Measurements from ENCODE around the gene MYO19. TPM values are rescaled to one million over a fixed set of nuclear protein-coding genes. Genes with fewer than 3 reads are reported as not detected.
A peak's percentile ranks its signal among the peaks of the same experiment; 100 is the strongest.

The MYO19 gene
- 10 to 100 TPM; 37.0 to 67.6 (median 67.1) TPM for polyA plus RNA-seq (ENCODE audit: insufficient read length in 3 of 3)
- long read RNA-seq, donor 1, full-length matches to known transcripts = 5 of 5 reads
- long read RNA-seq, donor 1, partial matches to known transcripts = 0 of 5 reads
- long read RNA-seq, donor 1, other reads (novel, unspliced or antisense) = 0 of 5 reads
- long read RNA-seq, donor 2, full-length matches to known transcripts = 2 of 410 reads
- long read RNA-seq, donor 2, partial matches to known transcripts = 267 of 410 reads
- long read RNA-seq, donor 2, other reads (novel, unspliced or antisense) = 141 of 410 reads
- long read RNA-seq, donor 3, full-length matches to known transcripts = 5 of 5 reads
- long read RNA-seq, donor 3, partial matches to known transcripts = 0 of 5 reads
- long read RNA-seq, donor 3, other reads (novel, unspliced or antisense) = 0 of 5 reads
- long read RNA-seq, donor 4, partial matches to known transcripts = 5 of 8 reads
- long read RNA-seq, donor 4, other reads (novel, unspliced or antisense) = 0 of 8 reads
- long read RNA-seq, donor 5, partial matches to known transcripts = 0 of 5 reads
- long read RNA-seq, donor 5, other reads (novel, unspliced or antisense) = 0 of 5 reads
- long read RNA-seq, donor 6, partial matches to known transcripts = 55 of 72 reads
- long read RNA-seq, donor 6, other reads (novel, unspliced or antisense) = 13 of 72 reads
- long read RNA-seq, donor 7, partial matches to known transcripts = 49 of 63 reads
- long read RNA-seq, donor 7, other reads (novel, unspliced or antisense) = 10 of 63 reads
- long read RNA-seq, donor 8, full-length matches to known transcripts = 5 of 5 reads
- long read RNA-seq, donor 8, partial matches to known transcripts = 0 of 5 reads
- long read RNA-seq, donor 8, other reads (novel, unspliced or antisense) = 0 of 5 reads
- long read RNA-seq, donor 9, partial matches to known transcripts = 184 of 211 reads
- long read RNA-seq, donor 9, other reads (novel, unspliced or antisense) = 21 of 211 reads
- long read RNA-seq, donor 10, partial matches to known transcripts = 145 of 169 reads
- long read RNA-seq, donor 10, other reads (novel, unspliced or antisense) = 18 of 169 reads
- long read RNA-seq, donor 11, partial matches to known transcripts = 69 of 77 reads
- long read RNA-seq, donor 11, other reads (novel, unspliced or antisense) = 6 of 77 reads
- long read RNA-seq, donor 12, full-length matches to known transcripts = 10 of 17 reads
- long read RNA-seq, donor 12, partial matches to known transcripts = 0 of 17 reads
- long read RNA-seq, donor 12, other reads (novel, unspliced or antisense) = 7 of 17 reads
- long read RNA-seq, donor 13, partial matches to known transcripts = 32 of 40 reads
- long read RNA-seq, donor 13, other reads (novel, unspliced or antisense) = 5 of 40 reads
- long read RNA-seq, donor 14 = 0 reads
- long read RNA-seq, donor 15 = 0 reads
- long read RNA-seq, donor 16, partial matches to known transcripts = 103 of 111 reads
- long read RNA-seq, donor 16, other reads (novel, unspliced or antisense) = 5 of 111 reads

GRCh38 chr17:36534840-36535668 lies at the start of gene MYO19, which contains the start of gene PIGW:
MYO19 (minus strand) TSS chr17:36534868; CDS start chr17:36532538, 2,330 bp downstream.
PIGW (plus strand) TSS chr17:36534987; CDS start chr17:36537102, 2,115 bp downstream.
- DNase-seq = peak; percentile 86

GRCh38 chr17:36583787-36584186 lies 49.1 kb upstream of the MYO19 start:
- DNase-seq = no peak

GRCh38 chr17:36578671-36579070 lies 44.0 kb upstream of the MYO19 start:
- DNase-seq = no peak

GRCh38 chr17:36576793-36577192 lies 42.1 kb upstream of the MYO19 start:
- no peak for DNase-seq

- no peak for DNase-seq
Measured at GRCh38 chr17:36575028-36575427, 40.4 kb upstream of the MYO19 start.

GRCh38 chr17:36566081-36566480 lies 31.4 kb upstream of the MYO19 start:
- DNase-seq = no peak

- no peak for DNase-seq
Measured at GRCh38 chr17:36553459-36553858, 18.8 kb upstream of the MYO19 start.

- DNase-seq = no peak
Measured at GRCh38 chr17:36550491-36551417, 16.1 kb upstream of the MYO19 start.

- no peak for DNase-seq
Measured at GRCh38 chr17:36547776-36548175, 13.1 kb upstream of the MYO19 start.

- no peak for DNase-seq
Measured at GRCh38 chr17:36546418-36547093, 11.9 kb upstream of the MYO19 start.

GRCh38 chr17:36545465-36546417 lies 11.1 kb upstream of the MYO19 start:
- peak; percentile 98 for DNase-seq

GRCh38 chr17:36545077-36545464 lies 10.4 kb upstream of the MYO19 start:
- no peak for DNase-seq

GRCh38 chr17:36544307-36545076 lies 9.8 kb upstream of the MYO19 start, which contains the start of gene GGNBP2:
GGNBP2 (plus strand) TSS chr17:36544919; CDS start chr17:36545725, 806 bp downstream.
- DNase-seq = peak; percentile 92

GRCh38 chr17:36544044-36544306 lies 9.3 kb upstream of the MYO19 start:
- peak; percentile 33 for DNase-seq

GRCh38 chr17:36542755-36543154 lies 8.1 kb upstream of the MYO19 start:
- no peak for DNase-seq

- DNase-seq = no peak
Measured at GRCh38 chr17:36540696-36541095, 6.0 kb upstream of the MYO19 start.

- no peak for DNase-seq
Measured at GRCh38 chr17:36535669-36536081, 1.0 kb upstream of the MYO19 start.
